HEK293 (cell line): ENCODE data around the gene TFPT.

Experiments used
- CTCF ChIA-PET: fragments of 350-600 bp; formaldehyde crosslinking; extraction: SDS; loops from one replicate; lab custom pipeline; 2021; ENCODE audit warnings: antibody characterized with exemption; lab: Yijun Ruan, JAX
- POLR2A ChIA-PET: fragments of 300-600 bp; formaldehyde crosslinking; extraction: SDS; loops from one replicate; lab custom pipeline; 2020; ENCODE audit warnings: antibody characterized with exemption, inconsistent platforms; lab: Yijun Ruan, JAX
- H3K27ac ChIP-seq: fragments of 200-500 bp; sonication (Bioruptor generic); 2 replicates; pipeline ENCODE4 v1.5.1; 2014; ENCODE audit warnings: low read depth, low read length, control low read depth, inconsistent platforms; ENCODE audit errors: extremely low read depth
- H3K36me3 ChIP-seq, 2 experiments: fragments of 200-500 bp in 1 of 2; sonication (Bioruptor generic) in 1 of 2; 1 replicate in 1 of 2; 2 replicates in 1 of 2; pipeline ENCODE4 v1.5.1; 2014 to 2017; ENCODE audit warnings: inconsistent platforms in 2 of 2, low read length in 2 of 2; ENCODE audit not compliant: control insufficient read depth in 2 of 2, insufficient read depth in 1 of 2
- H3K4me1 ChIP-seq: fragments of 200-500 bp; sonication (Bioruptor generic); 2 replicates; pipeline ENCODE4 v1.5.1; 2014; ENCODE audit warnings: mild to moderate bottlenecking, low read length, inconsistent platforms; ENCODE audit not compliant: control insufficient read depth, insufficient read depth
- H3K4me3 ChIP-seq: 2 replicates; pipeline ENCODE4 v1.5.1; 2011; ENCODE audit warnings: low read depth, mild to moderate bottlenecking, control low read depth, low read length, moderate library complexity
- H3K9me3 ChIP-seq: fragments of 200-500 bp; sonication (Bioruptor generic); 2 replicates; pipeline ENCODE4 v1.5.1; 2014; ENCODE audit warnings: low read depth, low read length, inconsistent platforms; ENCODE audit not compliant: control insufficient read depth, insufficient read depth
- BCL11B ChIP-seq: fragments of 450-650 bp; formaldehyde crosslinking; IDR thresholded peaks from 2 replicates; pipeline ENCODE4 v1.5.1; 2016; ENCODE audit warnings: low read depth, missing biosample characterization, missing genetic modification characterization
- EGR2 ChIP-seq: fragments of 450-650 bp; formaldehyde crosslinking; IDR thresholded peaks from 2 replicates; pipeline ENCODE4 v1.5.1; 2016; ENCODE audit warnings: low read depth, missing biosample characterization, missing genetic modification characterization
- HIC1 ChIP-seq: fragments of 450-650 bp; formaldehyde crosslinking; IDR thresholded peaks from 2 replicates; pipeline ENCODE4 v1.5.1; 2016; ENCODE audit warnings: missing biosample characterization, missing genetic modification characterization
- HOXA7 ChIP-seq: sonication (generic); formaldehyde crosslinking; IDR thresholded peaks from 2 replicates; pipeline ENCODE4 v1.8.1; 2022; ENCODE audit warnings: missing genetic modification reagents, borderline replicate concordance
- KLF8 ChIP-seq: fragments of 450-650 bp; formaldehyde crosslinking; IDR thresholded peaks from 2 replicates; pipeline ENCODE4 v1.5.1; 2016; ENCODE audit warnings: missing biosample characterization, missing genetic modification characterization
- MYNN ChIP-seq: fragments of 450-650 bp; formaldehyde crosslinking; IDR thresholded peaks from 2 replicates; pipeline ENCODE4 v1.5.1; 2016; ENCODE audit warnings: missing biosample characterization, missing genetic modification characterization, borderline replicate concordance
- YY1 ChIP-seq: fragments of 450-650 bp; formaldehyde crosslinking; IDR thresholded peaks from 2 replicates; pipeline ENCODE4 v1.5.1; 2018; ENCODE audit warnings: missing biosample characterization, missing genetic modification characterization
- ZBTB17 ChIP-seq: fragments of 450-650 bp; formaldehyde crosslinking; IDR thresholded peaks from 2 replicates; pipeline ENCODE4 v1.5.1; 2016; ENCODE audit warnings: missing biosample characterization, missing genetic modification characterization
- ZFHX2 ChIP-seq: fragments of 450-650 bp; formaldehyde crosslinking; conservative IDR thresholded peaks from 2 replicates; pipeline ENCODE4 v1.5.1; 2016; ENCODE audit warnings: missing biosample characterization, missing genetic modification characterization
- ZNF169 ChIP-seq: fragments of 450-650 bp; formaldehyde crosslinking; IDR thresholded peaks from 2 replicates; pipeline ENCODE4 v1.5.1; 2016; ENCODE audit warnings: missing biosample characterization, missing genetic modification characterization
- ZNF221 ChIP-seq: fragments of 450-650 bp; formaldehyde crosslinking; IDR thresholded peaks from 2 replicates; pipeline ENCODE4 v1.5.1; 2017; ENCODE audit warnings: missing biosample characterization, missing genetic modification characterization, borderline replicate concordance
- ZNF354C ChIP-seq: fragments of 450-650 bp; formaldehyde crosslinking; IDR thresholded peaks from 2 replicates; pipeline ENCODE4 v1.5.1; 2016; ENCODE audit warnings: missing biosample characterization, missing genetic modification characterization, low read depth, borderline replicate concordance
- ZNF391 ChIP-seq: fragments of 450-650 bp; formaldehyde crosslinking; IDR thresholded peaks from 2 replicates; pipeline ENCODE4 v1.5.1; 2016; ENCODE audit warnings: low read depth, missing biosample characterization, missing genetic modification characterization, borderline replicate concordance
- ZNF426 ChIP-seq: fragments of 450-650 bp; formaldehyde crosslinking; IDR thresholded peaks from 2 replicates; pipeline ENCODE4 v1.5.1; 2017; ENCODE audit warnings: missing biosample characterization, missing genetic modification characterization, mild to moderate bottlenecking, inconsistent platforms, moderate library complexity
- ZNF48 ChIP-seq: fragments of 450-650 bp; formaldehyde crosslinking; IDR thresholded peaks from 2 replicates; pipeline ENCODE4 v1.5.1; 2016; ENCODE audit warnings: missing biosample characterization, missing genetic modification characterization
- ZNF488 ChIP-seq: fragments of 450-650 bp; formaldehyde crosslinking; IDR thresholded peaks from 2 replicates; pipeline ENCODE4 v1.5.1; 2016; ENCODE audit warnings: missing biosample characterization, missing genetic modification characterization
- ZNF518A ChIP-seq: fragments of 450-650 bp; formaldehyde crosslinking; conservative IDR thresholded peaks from 2 replicates; pipeline ENCODE4 v1.5.1; 2016; ENCODE audit warnings: low read depth, missing biosample characterization, missing genetic modification characterization
- ZNF560 ChIP-seq: fragments of 450-650 bp; formaldehyde crosslinking; IDR thresholded peaks from 2 replicates; pipeline ENCODE4 v1.5.1; 2017; ENCODE audit warnings: missing biosample characterization, missing genetic modification characterization, borderline replicate concordance
- ZNF701 ChIP-seq: fragments of 450-650 bp; formaldehyde crosslinking; IDR thresholded peaks from 2 replicates; pipeline ENCODE4 v1.5.1; 2016; ENCODE audit warnings: missing biosample characterization, missing genetic modification characterization
- ZNF747 ChIP-seq: fragments of 450-650 bp; formaldehyde crosslinking; IDR thresholded peaks from 2 replicates; pipeline ENCODE4 v1.5.1; 2016; ENCODE audit warnings: missing biosample characterization, missing genetic modification characterization
- ZNF843 ChIP-seq: fragments of 450-650 bp; formaldehyde crosslinking; IDR thresholded peaks from 2 replicates; pipeline ENCODE4 v1.5.1; 2016; ENCODE audit warnings: missing biosample characterization, missing genetic modification characterization
- TF ChIP-seq, protein P1 (sequence below): fragments of 450-650 bp; formaldehyde crosslinking; IDR thresholded peaks from 2 replicates; pipeline ENCODE4 v1.5.0; 2017; ENCODE audit warnings: missing biosample characterization, missing genetic modification characterization, borderline replicate concordance
- TF ChIP-seq, protein P2 (sequence below): fragments of 450-650 bp; formaldehyde crosslinking; IDR thresholded peaks from 2 replicates; pipeline ENCODE4 v1.5.1; 2016; ENCODE audit warnings: missing biosample characterization, missing genetic modification characterization

The TFPT gene

DNA sequence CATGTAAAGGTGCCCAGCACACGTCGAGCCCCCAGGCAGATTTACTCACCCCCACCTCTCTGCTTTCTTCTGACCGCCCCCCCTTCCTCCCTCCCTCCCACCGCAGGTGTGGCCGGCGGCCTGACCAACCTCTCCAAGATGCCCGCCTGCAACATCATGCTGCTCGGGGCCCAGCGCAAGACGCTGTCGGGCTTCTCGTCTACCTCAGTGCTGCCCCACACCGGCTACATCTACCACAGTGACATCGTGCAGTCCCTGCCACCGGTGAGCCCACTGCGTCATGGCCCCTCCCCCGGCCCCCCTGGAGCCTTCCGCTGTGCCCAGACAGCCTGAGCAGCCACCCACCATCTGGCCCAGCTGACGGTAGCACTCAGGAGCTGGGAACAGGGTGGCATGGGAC is 8.9 kb upstream of the TFPT start:
- TF ChIP-seq ZNF169 (tag by site-specific recombination) (no peak), ZNF48 (tag by site-specific recombination) (no peak), ZFHX2 (tag by site-specific recombination) (no peak), ZNF488 (no peak), ZNF747 (tag by site-specific recombination) (no peak), EGR2 (tag by site-specific recombination) (no peak), HIC1 (tag by site-specific recombination) (no peak), ZNF701 (tag by site-specific recombination) (no peak), ZBTB17 (tag by site-specific recombination) (no peak), ZNF354C (tag by site-specific recombination) (no peak), ZNF560 (no peak), ZNF391 (tag by site-specific recombination) (no peak), MYNN (tag by site-specific recombination) (no peak), HOXA7 (CRISPR knock-in tag) (no peak), ZNF843 (no peak)
- TF ChIP-seq, protein P1, sequence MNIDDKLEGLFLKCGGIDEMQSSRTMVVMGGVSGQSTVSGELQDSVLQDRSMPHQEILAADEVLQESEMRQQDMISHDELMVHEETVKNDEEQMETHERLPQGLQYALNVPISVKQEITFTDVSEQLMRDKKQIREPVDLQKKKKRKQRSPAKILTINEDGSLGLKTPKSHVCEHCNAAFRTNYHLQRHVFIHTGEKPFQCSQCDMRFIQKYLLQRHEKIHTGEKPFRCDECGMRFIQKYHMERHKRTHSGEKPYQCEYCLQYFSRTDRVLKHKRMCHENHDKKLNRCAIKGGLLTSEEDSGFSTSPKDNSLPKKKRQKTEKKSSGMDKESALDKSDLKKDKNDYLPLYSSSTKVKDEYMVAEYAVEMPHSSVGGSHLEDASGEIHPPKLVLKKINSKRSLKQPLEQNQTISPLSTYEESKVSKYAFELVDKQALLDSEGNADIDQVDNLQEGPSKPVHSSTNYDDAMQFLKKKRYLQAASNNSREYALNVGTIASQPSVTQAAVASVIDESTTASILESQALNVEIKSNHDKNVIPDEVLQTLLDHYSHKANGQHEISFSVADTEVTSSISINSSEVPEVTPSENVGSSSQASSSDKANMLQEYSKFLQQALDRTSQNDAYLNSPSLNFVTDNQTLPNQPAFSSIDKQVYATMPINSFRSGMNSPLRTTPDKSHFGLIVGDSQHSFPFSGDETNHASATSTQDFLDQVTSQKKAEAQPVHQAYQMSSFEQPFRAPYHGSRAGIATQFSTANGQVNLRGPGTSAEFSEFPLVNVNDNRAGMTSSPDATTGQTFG (tag by site-specific recombination): no peak
- TF ChIP-seq, protein P2, sequence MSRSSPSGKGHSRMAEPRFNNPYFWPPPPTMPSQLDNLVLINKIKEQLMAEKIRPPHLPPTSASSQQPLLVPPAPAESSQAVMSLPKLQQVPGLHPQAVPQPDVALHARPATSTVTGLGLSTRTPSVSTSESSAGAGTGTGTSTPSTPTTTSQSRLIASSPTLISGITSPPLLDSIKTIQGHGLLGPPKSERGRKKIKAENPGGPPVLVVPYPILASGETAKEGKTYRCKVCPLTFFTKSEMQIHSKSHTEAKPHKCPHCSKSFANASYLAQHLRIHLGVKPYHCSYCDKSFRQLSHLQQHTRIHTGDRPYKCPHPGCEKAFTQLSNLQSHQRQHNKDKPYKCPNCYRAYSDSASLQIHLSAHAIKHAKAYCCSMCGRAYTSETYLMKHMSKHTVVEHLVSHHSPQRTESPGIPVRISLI (tag by site-specific recombination): no peak
- TF ChIP-seq, all 188 proteins: peak for 0
- Histone ChIP-seq H3K9me3 (no peaks in the 10 kb centered on the region), H3K36me3 (peaks cover 18 to 94% of the 10 kb centered on the region in 2 experiments), H3K27ac (no peak overlapping the region), H3K4me3 (no peak overlapping the region), H3K4me1 (no peaks in the 10 kb centered on the region)
- ChIA-PET CTCF (no interaction called here), POLR2A (interaction anchor here (2.1 to 6.2 kb wide), 2 partner anchors 9 to 13 kb away, joined by 12 to 37 read pairs; partner anchors contain the start of genes CNOT3, PRPF31 and TFPT)

- no peaks in the 10 kb centered on the region for H3K4me1 ChIP-seq
- peaks cover 25 to 91% of the 10 kb centered on the region in 2 experiments for H3K36me3 ChIP-seq
- ChIA-PET CTCF (no interaction called here), POLR2A (interaction anchor here (2.1 to 6.2 kb wide), 2 partner anchors 8 to 13 kb away, joined by 12 to 37 read pairs; partner anchors contain the start of genes CNOT3, PRPF31 and TFPT)
- H3K27ac ChIP-seq: no peak overlapping the region
- no peaks in the 10 kb centered on the region for H3K9me3 ChIP-seq
- H3K4me3 ChIP-seq: no peak overlapping the region
- TF ChIP-seq YY1 (no peak), ZNF221 (no peak), ZFHX2 (tag by site-specific recombination) (no peak), KLF8 (tag by site-specific recombination) (no peak), BCL11B (tag by site-specific recombination) (no peak), ZNF426 (no peak), ZNF843 (no peak), ZNF518A (no peak)
These were observed 8.2 kb upstream of the TFPT start for GRCh38 chr19:54123682-54124081.
